Psoas muscle (tissue), 8 donors: Measurements from ENCODE around the gene SLC35B3. TPM values are rescaled to one million over a fixed set of nuclear protein-coding genes. Genes with fewer than 3 reads are reported as not detected.
"Not testable (repeated sequence)": the region's sequence is repeated elsewhere in the genome, so short reads cannot be mapped to it uniquely, and the experiment has no call there.

Experiments used
- ATAC-seq, 4 donors: fragments of 200-7000 bp; cut with Tn5 transposase; one replicate each; pipeline ENCODE4 v1.9.1; 2020; ENCODE audit warnings: moderate library complexity in 3 of 4, mild to moderate bottlenecking in 2 of 4
- DNase-seq, 2 donors: peaks; one replicate each; pipeline ENCODE4 v3.0.0-alpha.2; 2020
- H3K27ac ChIP-seq: fragments of 200-600 bp; one replicate; pipeline ENCODE4 v1.8.0; 2022
- H3K27me3 ChIP-seq, 3 donors: fragments of 200-600 bp in 1 of 3; one replicate each; pipeline versions ENCODE4 v1.6.1 to v1.8.0; 2013 to 2022; ENCODE audit warnings: low read length in 2 of 3, mild to moderate bottlenecking in 2 of 3, moderate library complexity in 1 of 3; ENCODE audit not compliant: insufficient read depth in 3 of 3
- H3K36me3 ChIP-seq, 2 donors: fragments of 200-600 bp in 1 of 2; one replicate each; pipeline versions ENCODE4 v1.6.1 to v1.8.0; 2013 to 2022; ENCODE audit warnings: low read depth in 1 of 2, mild to moderate bottlenecking in 1 of 2, moderate library complexity in 1 of 2; ENCODE audit not compliant: insufficient read depth in 1 of 2
- H3K4me1 ChIP-seq: fragments of 200-600 bp; one replicate; pipeline ENCODE4 v1.8.0; 2022
- H3K4me3 ChIP-seq: fragments of 200-600 bp; one replicate; pipeline ENCODE4 v1.8.0; 2022; ENCODE audit warnings: mild to moderate bottlenecking
- H3K9me3 ChIP-seq: fragments of 200-600 bp; one replicate; pipeline ENCODE4 v1.8.0; 2022
- CTCF ChIP-seq: fragments of 200-600 bp; IDR thresholded peaks from one replicate; pipeline ENCODE4 v1.8.0; 2022; ENCODE audit warnings: antibody characterized with exemption
- WGBS, 3 donors: extraction: QIAGEN DNeasy Blood & Tissue Kit; methylation state at CpG; one replicate each; pipeline versions ENCODE4 v1.1.6 to v1.1.7; 2013; 5-methylcytosine and 5-hydroxymethylcytosine counted together
- intact Hi-C, 2 donors: fragments of 100-400 bp; cut with DNase I; formaldehyde crosslinking; loops; one replicate each; pipeline versions ENCODE4 v1.11.0 to v1.14.2; 2022
- polyA plus RNA-seq, 3 donors: library from polyadenylated mRNA; stranded (reverse); fragments of 200-250 nt; gene quantifications; one replicate each; pipeline ENCODE4 v1.2.3, GENCODE V29; 2013
- total RNA-seq, 4 donors: library from RNA; stranded (reverse); fragmentation: NEBNext Ultra II Directional in 2 of 4; extraction: Animal tissue kit (Norgen Biotek cat#: 25700) in 2 of 4; gene quantifications; one replicate each; pipeline versions ENCODE4 v1.2.1 to v1.2.4, GENCODE V29; 2021 to 2023
- donor health status: healthy with polysubstance abuse.
- donor health status: DM: no; HTN: no; CAD: no; lungs with moderate emphysema.
- donor health status: Bipolar disorder and iron deficiency.
- donor health status: healthy.
- donor health status: DM: yes; HTN: yes; CAD: no.
- donor health status: DM: no; HTN: no; CAD: no.
- donor health status: DM: no; HTN: no; CAD: no.
- donor health status: DM: yes; HTN: yes; CAD: no.

Gene SLC35B3
- total and polyA plus RNA-seq, 7 donors: 2.9 to 7.2 (median 4.3) TPM

- peaks cover 18% of the 10 kb centered on the region for H3K4me1 ChIP-seq
- H3K27ac ChIP-seq: no peak overlapping the region
- H3K27me3 ChIP-seq: no peaks in the 10 kb centered on the region
- 77 to 80% (median 80%) methylated on average over 2 of the region's 2 CpGs for WGBS, 3 donors
- no peak overlapping the region for H3K4me3 ChIP-seq
- H3K9me3 ChIP-seq: no peaks in the 10 kb centered on the region
- TF ChIP-seq CTCF: no peak
- DNase-seq (no peak), ATAC-seq (no peak)
- peaks cover 0 to 60% of the 10 kb centered on the region in 2 donors for H3K36me3 ChIP-seq
- intact Hi-C loops: loop anchor here in 1 of 2 donors (10.0 kb wide), 1 partner anchor 325 kb away; the partner anchor contains the start of gene EEF1E1
Observed at GRCh38 chr6:8429821-8430220, 5.5 kb downstream of the SLC35B3 start.

- WGBS, 3 donors: 93 to 96% (median 94%) methylated on average over 2 of the region's 2 CpGs
Observed at GRCh38 chr6:8426544-8426943, 8.8 kb downstream of the SLC35B3 start.

GRCh38 chr6:8420031-8420588 is 15.2 kb downstream of the SLC35B3 start:
- Histone ChIP-seq H3K4me1 (no peaks in the 10 kb centered on the region), H3K36me3 (peaks cover 4 to 80% of the 10 kb centered on the region in 2 donors), H3K9me3 (no peaks in the 10 kb centered on the region), H3K4me3 (no peak overlapping the region), H3K27ac (no peak overlapping the region), H3K27me3 (no peaks in the 10 kb centered on the region)
- no peak for TF ChIP-seq CTCF
- DNase-seq (no peak), ATAC-seq (no peak)
- intact Hi-C loops: no loop called here
- WGBS, 3 donors: 87 to 91% (median 89%) methylated on average over 3 of the region's 3 CpGs

More at GRCh38 chr6:8426544-8426943, 8.8 kb downstream of the SLC35B3 start:
- DNase-seq, H3K4me3 ChIP-seq, intact Hi-C loops, H3K4me1 ChIP-seq, H3K27me3 ChIP-seq, ATAC-seq, H3K9me3 ChIP-seq, H3K27ac ChIP-seq: not testable (repeated sequence)
- peaks cover 0 to 74% of the 10 kb centered on the region in 2 donors for H3K36me3 ChIP-seq

GRCh38 chr6:8415913-8416312 is 19.4 kb downstream of the SLC35B3 start:
- Histone ChIP-seq H3K27ac (no peak overlapping the region), H3K27me3 (no peaks in the 10 kb centered on the region), H3K36me3 (peaks cover 4 to 94% of the 10 kb centered on the region in 2 donors), H3K4me1 (no peaks in the 10 kb centered on the region), H3K9me3 (no peaks in the 10 kb centered on the region), H3K4me3 (no peak overlapping the region)
- WGBS, 3 donors: 95 to 98% (median 96%) methylated on average over 2 of the region's 2 CpGs
- ATAC-seq (no peak), DNase-seq (no peak)
- intact Hi-C loops: no loop called here
- no peak for TF ChIP-seq CTCF

- DNase-seq: no peak
- intact Hi-C loops: no loop called here
- 83 to 91% (median 85%) methylated on average over 3 of the region's 3 CpGs for WGBS, 3 donors
- H3K4me1 ChIP-seq: no peaks in the 10 kb centered on the region
- TF ChIP-seq CTCF: no peak
- H3K27me3 ChIP-seq: no peaks in the 10 kb centered on the region
- no peak overlapping the region for H3K27ac ChIP-seq
- no peak overlapping the region for H3K4me3 ChIP-seq
- no peaks in the 10 kb centered on the region for H3K9me3 ChIP-seq
- no peak for ATAC-seq
- peaks cover 4 to 94% of the 10 kb centered on the region in 2 donors for H3K36me3 ChIP-seq
Observed at GRCh38 chr6:8415280-8415679, 20.1 kb downstream of the SLC35B3 start.
